ENCODE measurements around the gene MYRIP.
A peak's percentile ranks its signal among the peaks of the same experiment; 100 is the strongest.
"Not testable (repeated sequence)": the region's sequence is repeated elsewhere in the genome, so short reads cannot be mapped to it uniquely, and the experiment has no call there.

MYRIP gene

DNA sequence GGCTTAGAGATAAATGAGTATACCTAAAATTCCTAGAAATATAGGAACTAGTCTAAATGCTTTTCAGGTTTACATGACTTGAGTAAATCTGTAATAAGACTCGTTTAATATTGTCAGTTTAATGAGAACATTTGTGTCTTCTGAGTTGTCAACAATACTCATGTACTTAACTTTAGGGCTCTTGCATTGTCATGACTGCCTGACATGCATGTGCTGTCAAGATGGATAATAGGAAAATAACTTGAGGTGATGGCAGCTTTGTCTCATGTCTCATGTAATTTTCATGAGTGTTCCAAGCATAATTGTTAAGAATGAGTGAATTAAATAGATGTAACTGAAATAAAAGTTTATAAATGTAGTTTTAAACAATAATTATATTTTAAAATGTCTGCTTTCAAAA lies 455.0 kb downstream of the MYRIP start:
- H3K36me3 ChIP-seq (ENCODE audit: control insufficient read depth in 1 of 2, insufficient read depth in 2 of 2, low read length in 2 of 2): no peaks in the 10 kb centered on the region

DNA sequence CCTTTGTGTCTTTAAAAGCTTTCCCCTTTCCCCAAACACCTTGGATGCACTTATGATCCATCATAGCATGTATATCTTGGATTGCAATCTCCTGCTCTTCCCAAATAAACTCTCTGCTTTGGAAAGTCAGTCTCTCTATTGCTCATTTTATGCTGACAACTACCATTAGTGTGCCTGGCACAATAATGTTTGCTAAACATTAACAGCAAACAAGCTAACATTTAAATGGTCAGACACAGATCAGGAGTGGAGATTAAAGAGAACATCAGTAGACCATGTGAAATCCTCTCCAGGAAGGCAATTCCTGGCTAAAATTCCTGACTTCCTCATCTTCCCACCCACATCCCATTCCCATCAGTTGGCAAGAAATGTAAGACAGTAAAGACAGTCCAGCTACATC lies 455.8 kb downstream of the MYRIP start:
- peaks cover 4 to 15% of the 10 kb centered on the region in 2 donors for H3K4me1 ChIP-seq (ENCODE audit: control insufficient read depth in 1 of 2, insufficient read depth in 2 of 2, low read length in 2 of 2)

More for the DNA sequence above, 455.0 kb downstream of the MYRIP start:
- peaks cover 4 to 15% of the 10 kb centered on the region in 2 donors for H3K4me1 ChIP-seq (ENCODE audit: control insufficient read depth in 1 of 2, insufficient read depth in 2 of 2, low read length in 2 of 2)
- H3K27ac ChIP-seq (ENCODE audit: low read depth, low read length): no peak overlapping the region
- no peak overlapping the region for H3K4me3 ChIP-seq (ENCODE audit: low read depth in 1 of 2, low read length in 2 of 2)
- no peak overlapping the region for H3K9ac ChIP-seq (ENCODE audit: low read depth in 1 of 2, low read length in 2 of 2)
- no peaks in the 10 kb centered on the region for H3K9me3 ChIP-seq (ENCODE audit: control insufficient read depth in 1 of 2, low read length in 2 of 2)
- no peaks in the 10 kb centered on the region for H3K27me3 ChIP-seq (ENCODE audit: control insufficient read depth in 1 of 2, insufficient read depth in 2 of 2, low read length in 2 of 2)

DNA sequence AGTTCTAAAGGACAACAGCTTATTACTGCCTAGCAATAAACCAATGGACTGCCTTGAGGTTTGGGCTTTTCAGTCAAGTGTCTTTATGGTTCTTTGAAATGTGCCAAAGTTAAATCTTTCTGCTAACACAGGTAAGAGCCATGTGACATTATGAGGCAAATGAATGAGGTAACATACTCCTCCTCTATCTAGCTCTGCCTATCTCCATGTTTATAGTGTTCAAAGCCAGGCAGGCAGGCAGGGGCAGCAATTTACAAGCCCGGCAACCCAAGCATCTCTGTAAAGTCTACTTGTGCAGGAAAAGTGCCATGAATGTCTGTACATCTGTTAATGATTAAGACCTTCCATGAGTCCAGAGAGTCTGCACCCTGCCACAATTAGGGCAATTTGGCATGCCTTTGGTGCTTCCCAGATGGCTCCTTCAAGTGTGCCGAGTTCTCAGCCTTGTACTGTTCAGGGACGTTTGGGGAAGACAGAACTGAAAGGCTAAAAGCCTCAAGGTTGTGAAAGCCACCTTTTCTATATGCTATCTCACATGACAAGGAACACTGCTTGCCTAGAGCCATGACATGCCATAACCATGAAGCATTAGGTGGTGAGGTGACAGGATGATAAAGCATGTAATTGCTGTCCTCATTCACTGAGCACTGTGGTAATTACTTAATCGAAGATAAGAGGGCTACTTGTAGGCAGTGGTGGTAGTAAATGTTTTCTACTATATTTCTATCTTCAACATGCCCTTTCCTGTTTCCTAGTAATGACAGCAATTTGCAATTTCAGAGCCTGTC lies 458.7 kb downstream of the MYRIP start:
- Histone ChIP-seq H3K4me1 (ENCODE audit: control insufficient read depth in 1 of 2, insufficient read depth in 2 of 2, low read length in 2 of 2) (peaks cover 4 to 15% of the 10 kb centered on the region in 2 donors), H3K27ac (ENCODE audit: low read depth, low read length) (no peak overlapping the region), H3K9me3 (ENCODE audit: control insufficient read depth in 1 of 2, low read length in 2 of 2) (no peaks in the 10 kb centered on the region), H3K27me3 (ENCODE audit: control insufficient read depth in 1 of 2, insufficient read depth in 2 of 2, low read length in 2 of 2) (no peaks in the 10 kb centered on the region), H3K9ac (ENCODE audit: low read depth in 1 of 2, low read length in 2 of 2) (no peak overlapping the region), H3K4me3 (ENCODE audit: low read depth in 1 of 2, low read length in 2 of 2) (no peak overlapping the region), H3K36me3 (ENCODE audit: control insufficient read depth in 1 of 2, insufficient read depth in 2 of 2, low read length in 2 of 2) (no peaks in the 10 kb centered on the region)

More for the DNA sequence above, 455.8 kb downstream of the MYRIP start:
- no peaks in the 10 kb centered on the region for H3K36me3 ChIP-seq (ENCODE audit: control insufficient read depth in 1 of 2, insufficient read depth in 2 of 2, low read length in 2 of 2)
- no peak overlapping the region for H3K4me3 ChIP-seq (ENCODE audit: low read depth in 1 of 2, low read length in 2 of 2)
- H3K27ac ChIP-seq (ENCODE audit: low read depth, low read length): no peak overlapping the region
- no peaks in the 10 kb centered on the region for H3K9me3 ChIP-seq (ENCODE audit: control insufficient read depth in 1 of 2, low read length in 2 of 2)
- H3K27me3 ChIP-seq (ENCODE audit: control insufficient read depth in 1 of 2, insufficient read depth in 2 of 2, low read length in 2 of 2): no peaks in the 10 kb centered on the region
- H3K9ac ChIP-seq (ENCODE audit: low read depth in 1 of 2, low read length in 2 of 2): no peak overlapping the region

DNA sequence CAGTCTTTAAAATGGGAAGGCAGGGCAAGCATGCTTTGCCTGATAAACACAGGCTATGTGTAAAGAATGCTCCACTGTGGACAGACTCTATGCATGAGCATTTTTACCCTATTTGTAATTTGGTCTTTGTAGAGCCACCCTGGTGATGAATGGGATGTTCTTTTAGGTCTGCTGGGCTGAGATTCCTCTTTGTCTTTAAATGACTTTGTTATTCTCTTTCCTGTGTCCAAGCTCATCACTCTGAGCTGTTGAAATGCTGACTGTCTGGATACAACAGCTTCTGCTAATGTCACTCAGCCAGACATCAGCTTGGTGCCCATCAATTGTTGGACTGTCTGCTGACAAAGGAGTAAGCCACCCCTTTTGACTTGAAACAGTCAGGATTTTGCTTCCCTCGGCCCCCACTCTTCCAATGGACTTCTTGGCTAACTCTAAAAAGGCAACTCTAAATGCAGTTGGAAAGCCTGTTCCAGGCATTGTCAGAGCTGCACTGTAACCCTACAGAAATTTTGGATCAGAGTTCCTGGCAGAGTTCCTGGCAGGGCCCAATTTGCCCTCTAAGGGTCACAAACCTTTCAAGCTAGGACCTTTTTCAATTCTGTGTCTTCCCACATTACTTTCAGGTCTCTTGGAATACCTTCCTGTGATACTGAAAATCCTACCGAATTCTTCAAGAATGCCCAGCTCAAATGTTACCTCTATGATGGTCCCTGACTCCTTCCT lies 459.6 kb downstream of the MYRIP start:
- H3K27ac ChIP-seq (ENCODE audit: low read depth, low read length): no peak overlapping the region
- H3K9me3 ChIP-seq (ENCODE audit: control insufficient read depth in 1 of 2, low read length in 2 of 2): no peaks in the 10 kb centered on the region
- H3K36me3 ChIP-seq (ENCODE audit: control insufficient read depth in 1 of 2, insufficient read depth in 2 of 2, low read length in 2 of 2): no peaks in the 10 kb centered on the region
- no peak overlapping the region for H3K4me3 ChIP-seq (ENCODE audit: low read depth in 1 of 2, low read length in 2 of 2)
- no peak overlapping the region for H3K9ac ChIP-seq (ENCODE audit: low read depth in 1 of 2, low read length in 2 of 2)
- no peaks in the 10 kb centered on the region for H3K27me3 ChIP-seq (ENCODE audit: control insufficient read depth in 1 of 2, insufficient read depth in 2 of 2, low read length in 2 of 2)
- H3K4me1 ChIP-seq (ENCODE audit: control insufficient read depth in 1 of 2, insufficient read depth in 2 of 2, low read length in 2 of 2): peaks cover 4 to 15% of the 10 kb centered on the region in 2 donors

DNA sequence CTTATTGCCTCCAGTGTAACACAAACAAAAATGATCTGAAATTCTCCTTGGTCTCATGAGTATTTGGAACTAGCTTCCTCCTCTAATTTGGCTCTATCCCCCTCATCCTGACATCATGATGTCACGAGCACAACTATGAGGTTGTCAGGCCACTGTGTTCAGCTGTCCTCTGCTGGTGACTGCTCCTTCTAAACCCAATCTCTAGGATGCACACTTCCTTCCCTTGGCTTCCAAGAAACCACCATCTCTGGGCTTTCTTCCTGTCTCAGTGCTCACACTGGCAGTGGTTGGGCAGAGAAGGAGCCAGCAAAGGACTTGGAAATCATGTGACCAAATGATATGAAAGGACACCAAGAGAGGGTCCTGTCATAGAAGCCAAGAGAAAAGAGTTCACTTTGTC lies 469.4 kb downstream of the MYRIP start:
- no peak overlapping the region for H3K9ac ChIP-seq (ENCODE audit: low read depth in 1 of 2, low read length in 2 of 2)
- no peak overlapping the region for H3K27ac ChIP-seq (ENCODE audit: low read depth, low read length)
- H3K9me3 ChIP-seq (ENCODE audit: control insufficient read depth in 1 of 2, low read length in 2 of 2): no peaks in the 10 kb centered on the region
- H3K36me3 ChIP-seq (ENCODE audit: control insufficient read depth in 1 of 2, insufficient read depth in 2 of 2, low read length in 2 of 2): no peaks in the 10 kb centered on the region
- H3K4me3 ChIP-seq (ENCODE audit: low read depth in 1 of 2, low read length in 2 of 2): no peak overlapping the region
- no peaks in the 10 kb centered on the region for H3K27me3 ChIP-seq (ENCODE audit: control insufficient read depth in 1 of 2, insufficient read depth in 2 of 2, low read length in 2 of 2)
- no peaks in the 10 kb centered on the region for H3K4me1 ChIP-seq (ENCODE audit: control insufficient read depth in 1 of 2, insufficient read depth in 2 of 2, low read length in 2 of 2)

DNA sequence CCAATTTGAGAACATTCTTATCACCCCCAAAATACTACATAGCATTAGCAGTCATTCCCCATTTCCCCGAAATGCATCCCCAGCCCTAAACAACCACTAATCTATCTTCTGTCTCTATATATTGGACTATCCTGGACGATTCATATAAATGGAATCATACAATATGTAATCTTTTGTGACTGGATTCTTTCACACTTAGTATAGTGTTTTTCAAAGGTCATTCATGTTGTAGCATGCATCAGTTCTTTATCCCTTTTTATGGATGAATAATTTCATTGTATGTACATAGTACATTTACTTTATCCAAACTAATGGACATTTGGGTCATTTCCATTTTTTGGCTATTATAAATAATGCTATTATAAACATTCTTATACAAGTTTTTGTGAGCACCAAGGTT lies 472.6 kb downstream of the MYRIP start:
- no peak overlapping the region for H3K4me3 ChIP-seq (ENCODE audit: low read depth in 1 of 2, low read length in 2 of 2)

DNA sequence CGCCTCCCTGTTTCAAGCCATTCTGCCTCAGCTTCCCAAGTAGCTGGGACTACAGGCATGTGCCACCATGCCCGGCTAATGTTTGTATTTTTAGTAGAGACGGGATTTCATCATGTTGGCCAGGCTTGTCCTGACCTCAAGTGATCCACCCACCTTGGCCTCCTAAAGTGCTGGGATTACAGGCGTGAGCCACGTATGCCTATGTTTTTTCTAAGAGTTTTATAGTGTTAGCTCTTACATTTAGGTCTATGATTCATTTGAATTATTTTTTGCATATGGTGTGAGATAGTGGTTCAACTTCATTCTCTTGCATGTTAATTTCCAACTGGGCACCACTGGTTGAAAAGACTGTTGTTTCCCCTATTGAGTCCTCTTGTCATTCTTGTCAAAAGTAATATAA lies 473.6 kb downstream of the MYRIP start:
- H3K4me1 ChIP-seq (ENCODE audit: control insufficient read depth in 1 of 2, insufficient read depth in 2 of 2, low read length in 2 of 2); H3K9me3 ChIP-seq (ENCODE audit: control insufficient read depth in 1 of 2, low read length in 2 of 2); H3K27ac ChIP-seq (ENCODE audit: low read depth, low read length); H3K4me3 ChIP-seq (ENCODE audit: low read depth in 1 of 2, low read length in 2 of 2); H3K36me3 ChIP-seq (ENCODE audit: control insufficient read depth in 1 of 2, insufficient read depth in 2 of 2, low read length in 2 of 2); H3K27me3 ChIP-seq (ENCODE audit: control insufficient read depth in 1 of 2, insufficient read depth in 2 of 2, low read length in 2 of 2); H3K9ac ChIP-seq (ENCODE audit: low read depth in 1 of 2, low read length in 2 of 2): not testable (repeated sequence)

More for the DNA sequence above, 472.6 kb downstream of the MYRIP start:
- Histone ChIP-seq H3K9ac (ENCODE audit: low read depth in 1 of 2, low read length in 2 of 2) (no peak overlapping the region), H3K9me3 (ENCODE audit: control insufficient read depth in 1 of 2, low read length in 2 of 2) (no peaks in the 10 kb centered on the region), H3K27ac (ENCODE audit: low read depth, low read length) (no peak overlapping the region), H3K27me3 (ENCODE audit: control insufficient read depth in 1 of 2, insufficient read depth in 2 of 2, low read length in 2 of 2) (no peaks in the 10 kb centered on the region), H3K36me3 (ENCODE audit: control insufficient read depth in 1 of 2, insufficient read depth in 2 of 2, low read length in 2 of 2) (no peaks in the 10 kb centered on the region), H3K4me1 (ENCODE audit: control insufficient read depth in 1 of 2, insufficient read depth in 2 of 2, low read length in 2 of 2) (no peaks in the 10 kb centered on the region)

DNA sequence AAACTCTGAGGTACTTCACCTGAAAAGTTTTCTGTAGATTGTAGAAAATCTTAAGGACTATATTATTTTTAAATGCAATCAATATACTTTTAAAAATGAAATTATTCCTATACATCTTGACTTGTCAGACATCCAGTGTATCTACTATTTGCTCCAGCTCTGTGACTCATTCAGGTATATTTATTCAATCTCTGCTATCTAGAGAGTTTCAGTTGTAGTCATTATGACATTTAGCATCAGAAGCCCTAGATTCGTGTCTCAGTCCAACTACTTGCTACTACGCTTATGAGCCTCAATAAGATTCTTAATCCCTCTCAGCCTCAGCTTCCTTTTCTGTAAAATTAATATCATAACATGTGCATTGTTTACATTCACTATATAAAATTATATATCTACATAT lies 477.8 kb downstream of the MYRIP start:
- H3K27me3 ChIP-seq (ENCODE audit: control insufficient read depth in 1 of 2, insufficient read depth in 2 of 2, low read length in 2 of 2): no peaks in the 10 kb centered on the region
- peaks cover 0 to 3% of the 10 kb centered on the region in 2 donors for H3K36me3 ChIP-seq (ENCODE audit: control insufficient read depth in 1 of 2, insufficient read depth in 2 of 2, low read length in 2 of 2)
- no peaks in the 10 kb centered on the region for H3K4me1 ChIP-seq (ENCODE audit: control insufficient read depth in 1 of 2, insufficient read depth in 2 of 2, low read length in 2 of 2)
- no peak overlapping the region for H3K27ac ChIP-seq (ENCODE audit: low read depth, low read length)
- H3K9ac ChIP-seq (ENCODE audit: low read depth in 1 of 2, low read length in 2 of 2): no peak overlapping the region
- no peaks in the 10 kb centered on the region for H3K9me3 ChIP-seq (ENCODE audit: control insufficient read depth in 1 of 2, low read length in 2 of 2)
- H3K4me3 ChIP-seq (ENCODE audit: low read depth in 1 of 2, low read length in 2 of 2): no peak overlapping the region

DNA sequence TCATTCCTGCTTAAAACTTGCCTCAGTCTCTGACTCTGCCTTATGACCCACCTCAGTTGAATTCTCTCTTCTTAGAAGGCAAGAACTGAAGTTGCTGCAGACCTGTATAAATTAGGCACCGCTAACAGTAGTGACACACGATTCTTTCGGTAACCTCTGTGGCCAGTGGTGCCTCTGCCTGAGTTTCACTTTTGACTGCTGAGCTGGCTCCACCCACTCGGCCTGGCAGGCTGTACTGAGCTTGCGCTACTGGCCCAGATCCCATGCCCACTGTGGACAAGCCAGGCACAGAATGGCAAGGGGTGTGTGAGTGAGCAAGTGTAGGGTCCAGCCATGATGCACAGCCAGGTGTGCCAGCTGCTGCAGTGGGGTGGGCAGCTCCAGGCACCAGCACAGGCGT lies 481.0 kb downstream of the MYRIP start:
- Histone ChIP-seq H3K27me3 (ENCODE audit: control insufficient read depth in 1 of 2, insufficient read depth in 2 of 2, low read length in 2 of 2) (no peaks in the 10 kb centered on the region), H3K36me3 (ENCODE audit: control insufficient read depth in 1 of 2, insufficient read depth in 2 of 2, low read length in 2 of 2) (peaks cover 4 to 6% of the 10 kb centered on the region in 2 donors), H3K27ac (ENCODE audit: low read depth, low read length) (no peak overlapping the region), H3K9me3 (ENCODE audit: control insufficient read depth in 1 of 2, low read length in 2 of 2) (no peaks in the 10 kb centered on the region), H3K9ac (ENCODE audit: low read depth in 1 of 2, low read length in 2 of 2) (no peak overlapping the region), H3K4me1 (ENCODE audit: control insufficient read depth in 1 of 2, insufficient read depth in 2 of 2, low read length in 2 of 2) (no peaks in the 10 kb centered on the region), H3K4me3 (ENCODE audit: low read depth in 1 of 2, low read length in 2 of 2) (peak overlapping the region in 1 of 2 donors; percentile 11)

DNA sequence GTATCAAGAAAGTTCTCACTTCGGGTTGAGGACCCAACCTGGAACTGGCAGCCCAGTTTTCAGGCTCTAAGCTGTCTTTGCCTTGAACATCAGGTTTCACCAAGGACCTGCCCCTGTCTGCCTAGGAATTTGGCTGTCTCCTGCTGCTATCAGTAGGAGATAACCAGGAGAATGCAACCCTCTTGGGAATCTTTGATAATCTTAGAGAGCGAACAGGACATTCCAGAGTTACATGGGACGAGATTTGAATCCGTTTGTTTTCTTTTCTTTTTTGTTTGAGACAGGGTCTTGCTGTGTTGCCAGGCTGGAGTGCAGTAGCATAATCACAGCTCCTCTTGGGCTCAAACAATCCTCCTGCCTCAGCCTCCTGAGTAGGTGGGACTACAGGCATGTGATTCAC lies 482.1 kb downstream of the MYRIP start:
- H3K27me3 ChIP-seq (ENCODE audit: control insufficient read depth in 1 of 2, insufficient read depth in 2 of 2, low read length in 2 of 2): no peaks in the 10 kb centered on the region
- H3K27ac ChIP-seq (ENCODE audit: low read depth, low read length): no peak overlapping the region
- H3K4me3 ChIP-seq (ENCODE audit: low read depth in 1 of 2, low read length in 2 of 2): no peak overlapping the region
- H3K9ac ChIP-seq (ENCODE audit: low read depth in 1 of 2, low read length in 2 of 2): no peak overlapping the region
- H3K9me3 ChIP-seq (ENCODE audit: control insufficient read depth in 1 of 2, low read length in 2 of 2): no peaks in the 10 kb centered on the region
- H3K4me1 ChIP-seq (ENCODE audit: control insufficient read depth in 1 of 2, insufficient read depth in 2 of 2, low read length in 2 of 2): no peaks in the 10 kb centered on the region
- H3K36me3 ChIP-seq (ENCODE audit: control insufficient read depth in 1 of 2, insufficient read depth in 2 of 2, low read length in 2 of 2): peaks cover 4 to 6% of the 10 kb centered on the region in 2 donors

Measured in duodenal mucosa (tissue), 2 donors.